Uterus (tissue), 4 donors: ENCODE data around the gene STOX1. TPM values are rescaled to one million over a fixed set of nuclear protein-coding genes. Genes with fewer than 3 reads are reported as not detected.

ENCODE experiments used
- DNase-seq, 2 donors: peaks; one replicate each; pipeline ENCODE4 v3.0.0-alpha.2; 2019 to 2020
- H3K27ac ChIP-seq, 2 donors: fragments of 200-600 bp; sonication (generic); 1 replicate in 1 of 2; 2 replicates in 1 of 2; pipeline ENCODE4 v1.5.1; 2016 to 2018
- H3K27me3 ChIP-seq, 2 donors: fragments of 200-600 bp; sonication (generic); one replicate each; pipeline ENCODE4 v1.5.1; 2018 to 2019; ENCODE audit warnings: control low read depth in 1 of 2
- H3K36me3 ChIP-seq, 2 donors: fragments of 200-600 bp; sonication (generic); one replicate each; pipeline ENCODE4 v1.5.1; 2019; ENCODE audit warnings: control low read depth in 1 of 2
- H3K4me1 ChIP-seq, 2 donors: fragments of 200-600 bp; sonication (generic); one replicate each; pipeline ENCODE4 v1.5.1; 2018 to 2019; ENCODE audit warnings: control low read depth in 1 of 2
- H3K4me3 ChIP-seq, 2 donors: fragments of 200-600 bp; sonication (generic); 1 replicate in 1 of 2; 2 replicates in 1 of 2; pipeline ENCODE4 v1.5.1; 2018 to 2019; ENCODE audit warnings: mild to moderate bottlenecking in 1 of 2
- H3K9me3 ChIP-seq, 2 donors: fragments of 200-600 bp; sonication (generic); one replicate each; pipeline ENCODE4 v1.5.1; 2019; ENCODE audit warnings: control low read depth in 1 of 2
- CTCF ChIP-seq, 4 experiments: fragments of 200-600 bp in 2 of 4; fragments of 450-650 bp in 2 of 4; sonication (generic) in 2 of 4; IDR thresholded peaks; one replicate each; pipeline ENCODE4 v1.5.1; 2016 to 2019; ENCODE audit warnings: antibody characterized with exemption in 4 of 4, mild to moderate bottlenecking in 2 of 4, moderate library complexity in 1 of 4
- POLR2A ChIP-seq, 2 donors: fragments of 450-650 bp; IDR thresholded peaks; one replicate each; pipeline ENCODE4 v1.6.1; 2016; ENCODE audit warnings: antibody characterized with exemption in 2 of 2, mild to moderate bottlenecking in 1 of 2, moderate library complexity in 1 of 2
- intact Hi-C: fragments of 100-400 bp; cut with DNase I; formaldehyde crosslinking; loops from one replicate; pipeline ENCODE4 v1.15.1; 2023; ENCODE audit warnings: low total_unique reads
- total RNA-seq, 4 donors: library from RNA; depleted of rRNA in 3 of 4; stranded (reverse); fragments of >200 nt in 3 of 4; gene quantifications; one replicate each; pipeline versions ENCODE4 v1.1.0 to v1.2.4, GENCODE V29; 2014 to 2023
- donor health status: DM: yes; HTN: yes; CAD: no.

Gene STOX1
- total RNA-seq, 4 donors from 2014 or later = 0.51 to 7.7 (median 4.2) TPM; not detected in 1

- no peak overlapping the region for H3K4me3 ChIP-seq
- H3K27me3 ChIP-seq = no peaks in the 10 kb centered on the region
- no peaks in the 10 kb centered on the region for H3K4me1 ChIP-seq
- H3K9me3 ChIP-seq = no peaks in the 10 kb centered on the region
- TF ChIP-seq CTCF (IDR thresholded peaks at IDR 0.05) (no peak), POLR2A (IDR thresholded peaks at IDR 0.05) (no peak)
- no peaks in the 10 kb centered on the region for H3K36me3 ChIP-seq
- H3K27ac ChIP-seq = no peak overlapping the region
- intact Hi-C loops = no loop called here
- no peak for DNase-seq
These were observed 51.2 kb downstream of the STOX1 start for GRCh38 chr10:68878496-68878895.

- no peaks in the 10 kb centered on the region for H3K27me3 ChIP-seq
- no peak overlapping the region for H3K27ac ChIP-seq
- no peaks in the 10 kb centered on the region for H3K9me3 ChIP-seq
- H3K4me3 ChIP-seq = no peak overlapping the region
- intact Hi-C loops = no loop called here
- no peak for DNase-seq
- H3K4me1 ChIP-seq = no peaks in the 10 kb centered on the region
- TF ChIP-seq CTCF (IDR thresholded peaks at IDR 0.05) (no peak), POLR2A (IDR thresholded peaks at IDR 0.05) (no peak)
- H3K36me3 ChIP-seq = no peaks in the 10 kb centered on the region
These were observed 52.3 kb downstream of the STOX1 start for GRCh38 chr10:68879628-68880027.

- H3K36me3 ChIP-seq = no peaks in the 10 kb centered on the region
These were observed 52.9 kb downstream of the STOX1 start for GRCh38 chr10:68880181-68880580.

GRCh38 chr10:68895041-68895440 is 67.7 kb downstream of the STOX1 start:
- no peak overlapping the region for H3K4me3 ChIP-seq
- intact Hi-C loops = no loop called here
- peaks cover 0 to 4% of the 10 kb centered on the region in 2 donors for H3K4me1 ChIP-seq
- TF ChIP-seq POLR2A (IDR thresholded peaks at IDR 0.05) (no peak), CTCF (IDR thresholded peaks at IDR 0.05) (no peak)
- H3K27ac ChIP-seq = no peak overlapping the region
- no peak for DNase-seq
- no peaks in the 10 kb centered on the region for H3K27me3 ChIP-seq
- no peaks in the 10 kb centered on the region for H3K36me3 ChIP-seq
- H3K9me3 ChIP-seq = no peaks in the 10 kb centered on the region

More at GRCh38 chr10:68880181-68880580, 52.9 kb downstream of the STOX1 start:
- Histone ChIP-seq H3K4me1 (no peaks in the 10 kb centered on the region), H3K9me3 (no peaks in the 10 kb centered on the region), H3K27me3 (no peaks in the 10 kb centered on the region), H3K4me3 (no peak overlapping the region), H3K27ac (no peak overlapping the region)
- TF ChIP-seq POLR2A (IDR thresholded peaks at IDR 0.05) (no peak), CTCF (IDR thresholded peaks at IDR 0.05) (no peak)
- no peak for DNase-seq
- intact Hi-C loops = no loop called here

GRCh38 chr10:68897336-68897741 is 70.0 kb downstream of the STOX1 start:
- Histone ChIP-seq H3K9me3 (no peaks in the 10 kb centered on the region), H3K4me3 (no peak overlapping the region), H3K36me3 (no peaks in the 10 kb centered on the region), H3K27me3 (no peaks in the 10 kb centered on the region), H3K27ac (no peak overlapping the region), H3K4me1 (peaks cover 0 to 4% of the 10 kb centered on the region in 2 donors)
- TF ChIP-seq CTCF (IDR thresholded peaks at IDR 0.05) = peak; percentile 24 to 59 (median 42)
- no peak for TF ChIP-seq POLR2A (IDR thresholded peaks at IDR 0.05)
- intact Hi-C loops = no loop called here
- peak in 1 of 2 donors; percentile 37 for DNase-seq
